Measurements from ENCODE around the gene EXOC7.
A peak's percentile ranks its signal among the peaks of the same experiment; 100 is the strongest.

EXOC7 gene

GRCh38 chr17:76119409-76120371 lies 16.1 kb upstream of the EXOC7 start:
- DNase-seq = no peak

GRCh38 chr17:76115138-76115754 lies 11.7 kb upstream of the EXOC7 start:
- DNase-seq = no peak

DNA sequence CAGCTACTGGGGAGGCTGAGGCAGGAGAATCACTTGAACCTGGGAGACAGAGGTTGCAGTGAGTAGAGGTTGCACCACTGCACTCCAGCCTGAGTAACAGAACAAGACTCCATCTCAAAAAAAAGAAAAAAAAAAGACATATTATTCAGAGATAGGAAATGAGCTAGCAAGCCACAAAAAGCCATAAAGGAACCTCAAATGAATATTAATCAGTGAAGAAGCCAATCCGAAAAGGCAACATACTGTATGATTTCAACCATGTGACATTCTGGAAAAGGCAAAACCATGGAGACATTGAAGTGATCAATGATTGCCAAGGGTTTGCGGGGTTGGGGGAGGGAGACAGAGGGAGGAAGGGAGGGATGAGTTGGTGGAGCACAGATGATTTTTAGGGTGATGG lies 8.4 kb upstream of the EXOC7 start:
- no peak for DNase-seq

DNA sequence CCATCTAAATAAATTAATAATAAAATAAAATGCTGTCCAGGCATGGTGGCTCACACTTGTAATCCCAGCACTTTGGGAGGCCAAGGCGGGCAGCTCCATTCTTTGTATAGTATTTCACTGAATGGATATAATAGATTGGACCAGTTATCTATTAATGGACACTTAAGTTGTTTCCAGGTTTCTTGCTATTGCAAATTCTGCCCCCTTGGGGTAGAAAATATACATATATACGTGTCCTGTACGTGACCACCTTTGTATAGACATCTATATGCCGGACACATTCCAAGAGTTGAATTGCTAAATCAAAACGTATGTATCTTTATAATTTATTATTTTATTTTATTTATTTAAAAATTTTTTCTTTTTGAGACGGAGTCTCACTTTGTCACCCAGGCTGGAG lies 3.9 kb upstream of the EXOC7 start:
- DNase-seq = peak; percentile 72

DNA sequence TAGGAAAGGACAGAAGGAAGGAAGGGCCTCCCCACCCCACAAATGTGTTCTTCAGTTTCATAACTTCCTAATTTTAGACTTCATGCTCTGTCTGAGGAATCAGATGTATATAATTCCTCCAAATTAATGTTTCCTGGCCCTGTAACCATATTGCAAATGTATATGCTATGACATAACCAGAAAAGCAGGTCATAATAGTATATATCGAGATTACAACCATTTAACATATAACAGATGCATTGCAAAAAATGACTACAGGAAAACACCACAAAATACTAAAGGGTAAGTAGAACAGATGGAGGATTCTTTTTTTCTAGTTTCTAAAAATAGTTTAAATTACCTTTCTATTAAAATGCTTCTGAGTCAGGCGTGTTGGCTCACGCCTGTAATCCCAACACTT lies 3.1 kb upstream of the EXOC7 start:
- no peak for DNase-seq

- DNase-seq = no peak
Observed at GRCh38 chr17:76104896-76105231, 1.3 kb upstream of the EXOC7 start.

DNA sequence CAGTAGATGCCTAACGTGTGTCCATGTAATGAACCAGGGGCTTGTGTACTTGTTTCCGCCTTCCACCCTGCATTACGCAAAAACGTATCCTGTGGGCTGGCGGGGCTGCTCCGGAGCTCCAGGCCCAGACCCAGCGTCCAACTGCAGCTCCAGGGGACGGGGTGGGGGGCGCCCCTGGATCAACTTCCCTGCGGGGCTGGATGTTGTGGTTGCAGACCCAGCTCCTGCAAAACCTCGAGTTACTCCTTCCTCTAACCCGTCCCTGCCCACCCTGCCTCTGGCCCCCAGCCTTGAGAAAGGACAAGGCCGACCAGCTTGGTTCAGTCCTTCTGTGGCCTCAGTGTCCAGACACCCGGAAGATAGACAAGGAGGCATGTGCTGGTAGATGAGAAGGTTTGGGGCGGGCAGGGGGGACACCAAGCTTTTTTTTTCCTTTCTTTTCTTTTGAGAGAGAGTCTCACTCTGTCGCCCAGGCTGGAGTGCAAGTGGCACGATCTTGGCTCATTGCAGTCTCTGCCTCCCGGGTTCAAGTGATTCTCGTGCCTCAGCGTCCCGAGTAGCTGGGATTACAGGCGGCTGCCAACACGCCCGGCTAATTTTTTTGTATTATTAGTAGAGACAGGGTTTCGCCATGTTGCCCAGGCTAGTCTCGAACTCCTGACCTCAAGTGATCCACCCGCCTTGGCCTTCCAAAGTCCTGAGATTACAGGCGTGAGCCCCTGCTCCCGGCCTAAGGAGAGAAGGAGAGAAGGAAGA lies 731 bp upstream of the EXOC7 start:
- no peak for DNase-seq

DNA sequence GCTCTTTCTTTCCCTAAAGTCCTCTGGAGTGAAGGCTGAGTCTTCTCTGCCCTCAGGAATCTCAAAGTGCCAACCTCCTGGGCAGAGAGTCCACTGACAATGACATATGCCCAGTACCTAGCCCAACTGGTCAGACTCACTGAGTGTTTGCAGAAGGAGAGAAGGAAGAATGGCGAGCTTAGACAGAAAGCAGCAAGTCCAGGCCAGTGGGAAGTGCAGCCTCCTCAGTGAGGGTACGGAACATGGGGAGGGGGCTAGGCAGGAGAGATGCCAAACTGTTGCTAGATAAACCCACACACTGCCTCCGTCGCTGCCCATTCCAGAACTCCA lies 678 bp downstream of the EXOC7 start:
- DNase-seq = no peak

GRCh38 chr17:76097716-76098295 lies 5.8 kb downstream of the EXOC7 start:
- DNase-seq = no peak

DNA sequence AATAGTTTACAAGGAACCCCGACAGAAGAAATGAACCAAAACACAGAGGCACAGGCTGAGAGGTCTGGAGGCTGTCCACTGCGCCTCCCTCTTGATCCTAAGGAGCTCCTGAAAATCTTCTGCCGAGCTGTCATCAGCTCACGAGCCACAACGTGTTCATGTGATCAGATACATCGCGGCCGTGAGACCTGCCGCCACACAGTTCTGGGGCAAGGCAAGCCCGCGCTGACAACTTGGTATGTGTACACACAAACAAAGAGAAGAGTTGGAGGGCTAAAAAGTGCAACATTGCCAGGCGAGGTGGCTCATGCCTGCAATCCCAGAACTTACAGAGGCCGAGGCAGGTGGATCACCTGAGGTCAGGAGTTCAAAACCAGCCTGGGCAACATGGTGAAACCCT lies 7.6 kb downstream of the EXOC7 start:
- no peak for DNase-seq

GRCh38 chr17:76094046-76094445 lies 9.5 kb downstream of the EXOC7 start:
- no peak for DNase-seq

DNA sequence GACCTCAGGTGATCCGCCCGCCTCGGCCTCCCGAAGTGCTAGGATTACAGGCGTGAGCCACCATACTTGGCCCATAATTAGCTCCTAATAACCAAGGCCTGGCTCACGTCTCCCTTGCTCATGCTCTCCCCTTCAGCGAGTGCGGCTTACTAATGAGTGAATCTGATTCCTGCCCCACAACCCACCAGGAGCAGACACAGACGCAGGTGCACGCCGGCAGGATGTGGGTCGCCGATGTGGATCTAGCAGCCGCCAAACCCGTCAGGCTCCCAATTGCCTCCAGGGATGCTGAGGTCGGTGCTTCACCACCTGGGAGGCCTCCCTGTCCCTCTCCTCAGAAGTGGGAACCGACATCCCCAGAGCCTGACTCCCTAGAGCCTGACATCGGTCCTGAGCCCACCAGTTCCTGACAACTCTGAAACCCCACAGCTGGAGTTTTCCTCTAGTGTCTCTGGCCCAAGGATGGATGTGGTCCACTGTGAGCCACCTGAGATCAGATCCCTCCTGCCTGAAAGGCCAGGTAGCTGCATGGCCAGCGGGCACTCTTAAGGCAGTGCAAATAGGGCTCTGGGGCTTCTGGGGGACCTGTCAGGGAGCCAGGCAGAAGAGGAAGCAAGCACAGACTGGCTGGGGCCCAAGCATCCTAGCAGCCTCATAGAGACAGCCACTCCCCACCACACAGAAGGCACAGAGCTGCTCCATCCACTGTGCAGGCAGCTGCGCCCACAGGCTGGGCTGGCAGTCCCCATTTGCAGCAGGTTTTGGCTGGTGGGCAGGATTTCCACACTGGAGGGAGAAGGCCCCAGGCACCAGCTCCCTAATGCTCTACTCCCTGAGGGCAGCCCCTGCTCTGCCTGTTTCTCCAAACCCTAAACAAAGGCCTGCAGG lies 10.8 kb downstream of the EXOC7 start:
- no peak for DNase-seq

GRCh38 chr17:76091526-76092286 lies 11.9 kb downstream of the EXOC7 start:
- peak; percentile 37 for DNase-seq

DNA sequence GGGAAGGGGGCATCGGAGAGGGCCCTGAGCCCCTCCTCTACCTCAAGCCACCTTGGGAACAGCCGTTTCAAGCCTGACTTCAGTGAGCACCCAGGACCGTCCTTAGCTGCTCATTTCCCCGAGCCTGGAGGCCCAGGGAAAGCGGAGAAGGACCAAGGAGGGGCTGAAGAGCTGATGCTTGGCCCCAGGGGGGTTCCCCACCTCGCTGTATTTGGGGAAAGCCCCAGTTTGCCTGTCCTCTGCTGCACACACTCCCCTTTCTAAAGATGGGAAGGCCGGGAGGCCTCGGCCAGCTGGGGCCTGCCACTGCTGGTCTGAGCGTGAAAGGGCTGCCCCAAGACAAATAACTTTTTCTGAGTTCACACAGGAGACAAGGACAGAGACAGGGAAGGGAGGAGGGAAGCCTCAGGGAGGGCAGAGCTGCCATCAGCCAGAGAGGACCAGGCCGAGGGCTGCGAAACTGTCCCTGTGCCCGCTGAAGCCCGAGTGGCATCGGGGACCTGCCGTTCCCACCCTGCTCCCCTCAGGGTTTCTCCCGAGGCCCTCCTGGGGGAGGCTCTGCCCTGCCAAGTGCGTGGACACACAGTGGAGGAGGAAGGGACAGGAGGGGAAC lies 13.0 kb downstream of the EXOC7 start:
- DNase-seq = no peak

GRCh38 chr17:76089680-76090516 lies 13.7 kb downstream of the EXOC7 start:
- no peak for DNase-seq

- no peak for DNase-seq
Observed at GRCh38 chr17:76088868-76089576, 14.6 kb downstream of the EXOC7 start.

GRCh38 chr17:76088041-76088867 lies 15.3 kb downstream of the EXOC7 start:
- DNase-seq = no peak

GRCh38 chr17:76087531-76087930 lies 16.1 kb downstream of the EXOC7 start:
- no peak for DNase-seq

- DNase-seq = no peak
Observed at GRCh38 chr17:76086384-76086783, 17.2 kb downstream of the EXOC7 start.

All from hematopoietic multipotent progenitor cell treated with erythropoietin and hydrocortisone succinate and interleukin-3 and kit ligand, for 4 days (in vitro differentiated cells).